H9 (cell line): ENCODE results near the gene THY1. TPM values are rescaled to one million over a fixed set of nuclear protein-coding genes. Genes with fewer than 3 reads are reported as not detected.
A peak's percentile ranks its signal among the peaks of the same experiment; 100 is the strongest.

Experiments
- DNase-seq: peaks from one replicate; pipeline ENCODE4 v3.0.0-alpha.2; 2017
- H2AFZ ChIP-seq: one replicate; pipeline ENCODE4 v1.6.1; 2013; ENCODE audit warnings: mild to moderate bottlenecking, low read length, control low read depth, moderate library complexity
- H2AK5ac ChIP-seq: 2 replicates; pipeline ENCODE4 v1.6.1; 2013; ENCODE audit warnings: low read length, control low read depth, mixed read lengths; ENCODE audit not compliant: insufficient read length
- H2BK120ac ChIP-seq: one replicate; pipeline ENCODE4 v1.6.1; 2013; ENCODE audit warnings: low read depth, mild to moderate bottlenecking, low read length, control low read depth, inconsistent platforms; ENCODE audit not compliant: poor library complexity, severe bottlenecking
- H2BK12ac ChIP-seq: 2 replicates; pipeline ENCODE4 v1.6.1; 2013; ENCODE audit warnings: low read length, control low read depth, mixed read lengths, low read depth; ENCODE audit not compliant: insufficient read length
- H2BK15ac ChIP-seq: 2 replicates; pipeline ENCODE4 v1.6.1; 2013; ENCODE audit warnings: low read depth, low read length, control low read depth
- H2BK20ac ChIP-seq: one replicate; pipeline ENCODE4 v1.6.1; 2013; ENCODE audit warnings: low read depth, mild to moderate bottlenecking, low read length, control low read depth, inconsistent platforms; ENCODE audit not compliant: poor library complexity, severe bottlenecking
- H2BK5ac ChIP-seq: 2 replicates; pipeline ENCODE4 v1.6.1; 2013; ENCODE audit warnings: low read length, control low read depth, mixed read lengths; ENCODE audit not compliant: insufficient read length
- H3K14ac ChIP-seq: 2 replicates; pipeline ENCODE4 v1.6.1; 2013; ENCODE audit warnings: low read length, control low read depth; ENCODE audit not compliant: insufficient read depth
- H3K18ac ChIP-seq: 2 replicates; pipeline ENCODE4 v1.6.1; 2013; ENCODE audit warnings: low read depth, mild to moderate bottlenecking, mixed read lengths, low read length, control low read depth; ENCODE audit not compliant: insufficient read length
- H3K23ac ChIP-seq: 2 replicates; pipeline ENCODE4 v1.6.1; 2013; ENCODE audit warnings: low read length, control low read depth, mixed read lengths, low read depth; ENCODE audit not compliant: insufficient read length
- H3K23me2 ChIP-seq: 2 replicates; pipeline ENCODE4 v1.6.1; 2013; ENCODE audit warnings: low read depth, mild to moderate bottlenecking, mixed read lengths, low read length, control low read depth; ENCODE audit not compliant: insufficient read length, poor library complexity, severe bottlenecking
- H3K27ac ChIP-seq: 2 replicates; pipeline ENCODE4 v1.5.1; 2013; ENCODE audit warnings: low read length, control low read depth, mixed read lengths, low read depth; ENCODE audit not compliant: insufficient read length
- H3K27me3 ChIP-seq: 2 replicates; pipeline ENCODE4 v1.6.1; 2013; ENCODE audit warnings: low read length, control low read depth, inconsistent platforms; ENCODE audit not compliant: insufficient read depth
- H3K4ac ChIP-seq: 2 replicates; pipeline ENCODE4 v1.6.1; 2013; ENCODE audit warnings: low read depth, mild to moderate bottlenecking, control low read depth, inconsistent platforms, low read length, moderate library complexity
- H3K4me1 ChIP-seq: 2 replicates; pipeline ENCODE4 v1.6.1; 2013; ENCODE audit warnings: low read length, control low read depth, inconsistent platforms; ENCODE audit not compliant: insufficient read depth
- H3K4me2 ChIP-seq: 2 replicates; pipeline ENCODE4 v1.6.1; 2013; ENCODE audit warnings: low read length, control low read depth, mixed read lengths; ENCODE audit not compliant: insufficient read length, insufficient read depth
- H3K56ac ChIP-seq: 2 replicates; pipeline ENCODE4 v1.6.1; 2013; ENCODE audit warnings: low read depth, mild to moderate bottlenecking, mixed read lengths, low read length, control low read depth; ENCODE audit not compliant: insufficient read length
- H3K79me1 ChIP-seq: 2 replicates; pipeline ENCODE4 v1.6.1; 2013; ENCODE audit warnings: low read depth, mild to moderate bottlenecking, moderate library complexity, low read length, control low read depth, inconsistent platforms; ENCODE audit not compliant: insufficient read depth, poor library complexity, severe bottlenecking
- H3K79me2 ChIP-seq: 2 replicates; pipeline ENCODE4 v1.6.1; 2013; ENCODE audit warnings: low read length, control low read depth, inconsistent platforms; ENCODE audit not compliant: insufficient read depth
- H3K9ac ChIP-seq: 2 replicates; pipeline ENCODE4 v1.6.1; 2013; ENCODE audit warnings: low read length, control low read depth, mixed read lengths; ENCODE audit not compliant: insufficient read length; ENCODE audit errors: extremely low read depth
- H3K9me3 ChIP-seq: one replicate; pipeline ENCODE4 v1.6.1; 2013; ENCODE audit warnings: low read depth, low read length, inconsistent platforms; ENCODE audit not compliant: control insufficient read depth
- H3T11ph ChIP-seq: one replicate; pipeline ENCODE4 v1.6.1; 2013; ENCODE audit warnings: mild to moderate bottlenecking, low read length, control low read depth, inconsistent platforms
- H4K20me1 ChIP-seq: one replicate; pipeline ENCODE4 v1.6.1; 2013; ENCODE audit not compliant: control insufficient read depth, insufficient read length, insufficient read depth
- H4K5ac ChIP-seq: 2 replicates; pipeline ENCODE4 v1.6.1; 2013; ENCODE audit warnings: low read depth, mild to moderate bottlenecking, mixed read lengths, low read length, control low read depth; ENCODE audit not compliant: insufficient read length
- H4K8ac ChIP-seq: replicated peaks from 2 replicates; pipeline ENCODE4 v1.6.1; 2013; ENCODE audit warnings: low read length, control low read depth, mixed read lengths, low read depth; ENCODE audit not compliant: insufficient read length
- H4K91ac ChIP-seq: 2 replicates; pipeline ENCODE4 v1.6.1; 2013; ENCODE audit warnings: low read depth, mild to moderate bottlenecking, moderate library complexity, mixed read lengths, low read length, control low read depth; ENCODE audit not compliant: insufficient read length
- H3K27ac Mint-ChIP-seq, 3 experiments: 2 replicates in 2 of 3; 3 replicates in 1 of 3; pipeline ENCODE4 v1.8.0; 2020 to 2021; ENCODE audit warnings: mixed read lengths in 3 of 3, mild to moderate bottlenecking in 1 of 3, moderate library complexity in 1 of 3
- H3K27me3 Mint-ChIP-seq: 2 replicates; pipeline ENCODE4 v1.8.0; 2021; ENCODE audit warnings: low read depth, mild to moderate bottlenecking, moderate library complexity, mixed read lengths
- H3K36me3 Mint-ChIP-seq, 3 experiments: 2 replicates in 2 of 3; 3 replicates in 1 of 3; pipeline ENCODE4 v1.8.0; 2020 to 2021; ENCODE audit warnings: low read depth in 3 of 3, mixed read lengths in 3 of 3; ENCODE audit not compliant: insufficient read depth in 1 of 3
- H3K4me1 Mint-ChIP-seq, 2 experiments: 2 replicates each; pipeline ENCODE4 v1.8.0; 2020; ENCODE audit warnings: mixed read lengths in 2 of 2
- H3K4me3 Mint-ChIP-seq, 2 experiments: 2 replicates in 1 of 2; 3 replicates in 1 of 2; pipeline ENCODE4 v1.8.0; 2020 to 2021; ENCODE audit warnings: mild to moderate bottlenecking in 2 of 2, mixed read lengths in 2 of 2, moderate library complexity in 1 of 2
- H3K9me3 Mint-ChIP-seq, 2 experiments: 2 replicates in 1 of 2; 3 replicates in 1 of 2; pipeline ENCODE4 v1.8.0; 2020; ENCODE audit warnings: mild to moderate bottlenecking in 2 of 2, mixed read lengths in 2 of 2, moderate library complexity in 1 of 2
- WGBS: extraction: QIAGEN DNeasy Blood & Tissue Kit; methylation state at CpG from one replicate; pipeline ENCODE4 v1.1.7; 2013; ENCODE audit warnings: missing lambda C conversion rate, low lambda C conversion rate, mixed read lengths; ENCODE audit not compliant: insufficient read length; ENCODE audit errors: extremely low coverage; 5-methylcytosine and 5-hydroxymethylcytosine counted together
- total RNA-seq: library from RNA; stranded (reverse); gene quantifications from 2 replicates; pipeline ENCODE4 v1.2.1, GENCODE V29; 2021
- TF ChIP-seq, protein P1 (sequence below): fragments of 200-600 bp; sonication (generic); conservative IDR thresholded peaks from 3 replicates; pipeline ENCODE4 v1.8.0; 2021; ENCODE audit warnings: antibody characterized with exemption, mild to moderate bottlenecking

The THY1 gene
- total RNA-seq, 1 experiment from 2014 or later: 176 TPM

GRCh38 chr11:119418759-119419158 lies 4.2 kb downstream of the THY1 start:
- H2BK15ac ChIP-seq: no peak overlapping the region
- H3K4me2 ChIP-seq: no peak overlapping the region
- no peak overlapping the region for H3K9ac ChIP-seq
- H3K27ac Mint-ChIP-seq: peak overlapping the region in 2 of 3 experiments; percentile 7 to 64; a peak in 2 of 7 replicates
- DNase-seq: no peak
- no peak overlapping the region for H2BK20ac ChIP-seq
- peaks cover 37 to 39% of the 10 kb centered on the region in 2 experiments for H3K4me1 Mint-ChIP-seq
- peaks cover 1% of the 10 kb centered on the region for H3K27me3 Mint-ChIP-seq
- H3K23ac ChIP-seq: no peak overlapping the region
- H3K27me3 ChIP-seq: no peaks in the 10 kb centered on the region
- H3K9me3 Mint-ChIP-seq: no peaks in the 10 kb centered on the region; a peak in 2 of 5 replicates
- H2BK12ac ChIP-seq: no peak overlapping the region
- H2AK5ac ChIP-seq: no peak overlapping the region
- H3K4me3 Mint-ChIP-seq: peak overlapping the region in 1 of 2 experiments; percentile 97; a peak in 2 of 5 replicates
- H3K79me1 ChIP-seq: no peaks in the 10 kb centered on the region
- no peak overlapping the region for H3K27ac ChIP-seq
- no peak overlapping the region for H2AFZ ChIP-seq
- no peak overlapping the region for H3K14ac ChIP-seq
- no peaks in the 10 kb centered on the region for H3K9me3 ChIP-seq
- no peak overlapping the region for H4K8ac ChIP-seq
- H3K18ac ChIP-seq: no peak overlapping the region
- H3K23me2 ChIP-seq: peaks cover 3% of the 10 kb centered on the region
- H2BK120ac ChIP-seq: no peak overlapping the region
- no peak overlapping the region for H3K4ac ChIP-seq
- H3K79me2 ChIP-seq: peaks cover 8% of the 10 kb centered on the region; the same call in 1 of the 2 replicates
- TF ChIP-seq, protein P1, sequence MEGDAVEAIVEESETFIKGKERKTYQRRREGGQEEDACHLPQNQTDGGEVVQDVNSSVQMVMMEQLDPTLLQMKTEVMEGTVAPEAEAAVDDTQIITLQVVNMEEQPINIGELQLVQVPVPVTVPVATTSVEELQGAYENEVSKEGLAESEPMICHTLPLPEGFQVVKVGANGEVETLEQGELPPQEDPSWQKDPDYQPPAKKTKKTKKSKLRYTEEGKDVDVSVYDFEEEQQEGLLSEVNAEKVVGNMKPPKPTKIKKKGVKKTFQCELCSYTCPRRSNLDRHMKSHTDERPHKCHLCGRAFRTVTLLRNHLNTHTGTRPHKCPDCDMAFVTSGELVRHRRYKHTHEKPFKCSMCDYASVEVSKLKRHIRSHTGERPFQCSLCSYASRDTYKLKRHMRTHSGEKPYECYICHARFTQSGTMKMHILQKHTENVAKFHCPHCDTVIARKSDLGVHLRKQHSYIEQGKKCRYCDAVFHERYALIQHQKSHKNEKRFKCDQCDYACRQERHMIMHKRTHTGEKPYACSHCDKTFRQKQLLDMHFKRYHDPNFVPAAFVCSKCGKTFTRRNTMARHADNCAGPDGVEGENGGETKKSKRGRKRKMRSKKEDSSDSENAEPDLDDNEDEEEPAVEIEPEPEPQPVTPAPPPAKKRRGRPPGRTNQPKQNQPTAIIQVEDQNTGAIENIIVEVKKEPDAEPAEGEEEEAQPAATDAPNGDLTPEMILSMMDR: no peak
- H3K4me1 ChIP-seq: peaks cover 9% of the 10 kb centered on the region; the same call in 1 of the 2 replicates
- no peak overlapping the region for H2BK5ac ChIP-seq
- H4K20me1 ChIP-seq: peaks cover 2% of the 10 kb centered on the region
- H3K36me3 Mint-ChIP-seq: peaks cover 28 to 46% (median 39%) of the 10 kb centered on the region in 3 experiments
- no peak overlapping the region for H3K56ac ChIP-seq
- no peak overlapping the region for H4K5ac ChIP-seq
- WGBS: no CpG with 5 or more reads among the region's 4 CpGs
- H4K91ac ChIP-seq: no peak overlapping the region
- no peak overlapping the region for H3T11ph ChIP-seq
